Prostate gland (tissue), 2 donors: ENCODE results near the gene HNRNPH3. TPM values are rescaled to one million over a fixed set of nuclear protein-coding genes. Genes with fewer than 3 reads are reported as not detected.
A peak's percentile ranks its signal among the peaks of the same experiment; 100 is the strongest.

Experiments
- DNase-seq: peaks from one replicate; pipeline ENCODE4 v3.0.0-alpha.2; 2019; ENCODE audit warnings: low spot score
- H3K27ac ChIP-seq, 2 donors: fragments of 200-600 bp; sonication (generic); 2 replicates each; pipeline ENCODE4 v1.5.1; 2017 to 2019
- H3K27me3 ChIP-seq: fragments of 200-600 bp; sonication (generic); replicated peaks from 2 replicates; pipeline ENCODE4 v1.5.1; 2019; ENCODE audit not compliant: insufficient read depth
- H3K36me3 ChIP-seq, 2 donors: fragments of 200-600 bp; sonication (generic); 1 replicate in 1 of 2; 2 replicates in 1 of 2; pipeline versions ENCODE4 v1.5.1 to v1.8.1; 2017 to 2019
- H3K4me1 ChIP-seq: fragments of 200-600 bp; sonication (generic); replicated peaks from 2 replicates; pipeline ENCODE4 v1.5.1; 2019
- H3K4me3 ChIP-seq, 2 donors: fragments of 200-600 bp; sonication (generic); 2 replicates each; pipeline ENCODE4 v1.5.1; 2017 to 2019
- H3K9me3 ChIP-seq: fragments of 200-600 bp; sonication (generic); 2 replicates; pipeline ENCODE4 v1.5.1; 2017
- CTCF ChIP-seq, 4 experiments: fragments of 200-600 bp in 2 of 4; fragments of 450-650 bp in 2 of 4; sonication (generic) in 2 of 4; IDR thresholded peaks; 1 replicate in 3 of 4; 2 replicates in 1 of 4; pipeline ENCODE4 v1.5.1; 2016 to 2019; ENCODE audit warnings: antibody characterized with exemption in 4 of 4, mild to moderate bottlenecking in 2 of 4, moderate library complexity in 2 of 4
- POLR2A ChIP-seq: fragments of 450-650 bp; IDR thresholded peaks from one replicate; pipeline ENCODE4 v1.6.1; 2016; ENCODE audit warnings: antibody characterized with exemption, mild to moderate bottlenecking
- POLR2AphosphoS5 ChIP-seq: sonication (generic); formaldehyde crosslinking; IDR thresholded peaks from one replicate; pipeline ENCODE4 v1.6.1; 2017; ENCODE audit warnings: antibody characterized with exemption
- WGBS: methylation state at CpG from one replicate; pipeline ENCODE4 v1.1.5; 2018; 5-methylcytosine and 5-hydroxymethylcytosine counted together
- intact Hi-C: fragments of 100-400 bp; cut with DNase I; formaldehyde crosslinking; loops from one replicate; pipeline ENCODE4 v1.14.2; 2022
- total RNA-seq, 2 donors: library from RNA; depleted of rRNA; stranded (reverse); fragments of >200 nt; gene quantifications; one replicate each; pipeline ENCODE4 v1.1.0, GENCODE V29; 2016

Gene HNRNPH3
- total RNA-seq, 2 donors from 2014 or later, result 29.1 to 47.5 TPM

GRCh38 chr10:68334672-68335467 is 3.0 kb downstream of the HNRNPH3 start:
- intact Hi-C loops, result loop anchor here (10.0 kb wide), 2 partner anchors 260 to 450 kb away; partner anchors contain the start of genes HERC4 and SIRT1
- DNase-seq, result no peak
- Histone ChIP-seq H3K9me3 (no peaks in the 10 kb centered on the region), H3K4me3 (peak overlapping the region; percentile 66 to 90), H3K27me3 (no peaks in the 10 kb centered on the region), H3K27ac (no peak overlapping the region), H3K4me1 (peaks cover 5% of the 10 kb centered on the region), H3K36me3 (peaks cover 5 to 6% of the 10 kb centered on the region in 2 donors)
- TF ChIP-seq POLR2A (no peak), CTCF (IDR thresholded peaks at IDR 0.05) (no peak), POLR2AphosphoS5 (no peak)
- 2% methylated on average over 8 of the region's 8 CpGs for WGBS

DNA sequence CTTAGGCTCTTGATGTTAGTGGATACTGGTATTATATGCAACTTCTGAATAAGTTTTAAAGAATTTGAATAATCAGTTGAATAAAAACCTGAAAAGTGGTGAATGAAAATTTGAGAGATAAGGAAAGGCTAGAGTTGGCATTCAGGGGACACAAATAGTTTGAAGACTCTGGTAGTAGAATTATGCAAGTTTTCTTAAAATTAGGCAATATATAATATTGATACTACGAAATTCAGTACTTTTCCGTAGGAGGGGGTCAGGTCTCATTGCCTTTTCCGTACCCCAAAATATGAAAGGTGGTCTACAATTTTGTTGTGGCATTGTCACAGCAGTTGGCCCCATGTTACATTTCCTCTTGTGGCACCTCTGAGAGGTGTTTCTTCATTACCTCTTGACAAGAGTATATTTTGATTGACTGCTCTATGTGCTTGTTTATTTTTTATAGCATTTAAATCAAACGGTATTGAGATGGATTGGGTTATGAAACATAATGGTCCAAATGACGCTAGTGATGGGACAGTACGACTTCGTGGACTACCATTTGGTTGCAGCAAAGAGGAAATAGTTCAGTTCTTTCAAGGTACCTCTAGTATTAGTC is 5.0 kb downstream of the HNRNPH3 start:
- WGBS, result 71% methylated on average over 7 of the region's 7 CpGs
- DNase-seq, result no peak
- intact Hi-C loops, result loop anchor here (10.0 kb wide), 2 partner anchors 262 to 452 kb away; partner anchors contain the start of genes HERC4 and SIRT1
- H3K36me3 ChIP-seq, result peaks cover 17 to 22% of the 10 kb centered on the region in 2 donors
- no peak for TF ChIP-seq CTCF (IDR thresholded peaks at IDR 0.05)
- no peak for TF ChIP-seq POLR2AphosphoS5
- TF ChIP-seq POLR2A, result no peak
- no peaks in the 10 kb centered on the region for H3K27me3 ChIP-seq
- no peak overlapping the region for H3K4me3 ChIP-seq
- H3K4me1 ChIP-seq, result peaks cover 5% of the 10 kb centered on the region
- H3K9me3 ChIP-seq, result no peaks in the 10 kb centered on the region
- H3K27ac ChIP-seq, result no peak overlapping the region

GRCh38 chr10:68340358-68341080 is 8.7 kb downstream of the HNRNPH3 start:
- Histone ChIP-seq H3K27me3 (no peaks in the 10 kb centered on the region), H3K4me1 (peaks cover 2% of the 10 kb centered on the region), H3K27ac (no peak overlapping the region), H3K4me3 (no peak overlapping the region), H3K36me3 (peaks cover 17 to 22% of the 10 kb centered on the region in 2 donors), H3K9me3 (no peaks in the 10 kb centered on the region)
- intact Hi-C loops, result no loop called here
- no peak for DNase-seq
- 92% methylated on average over 8 of the region's 8 CpGs for WGBS
- TF ChIP-seq CTCF (IDR thresholded peaks at IDR 0.05) (no peak), POLR2AphosphoS5 (no peak), POLR2A (no peak)

DNA sequence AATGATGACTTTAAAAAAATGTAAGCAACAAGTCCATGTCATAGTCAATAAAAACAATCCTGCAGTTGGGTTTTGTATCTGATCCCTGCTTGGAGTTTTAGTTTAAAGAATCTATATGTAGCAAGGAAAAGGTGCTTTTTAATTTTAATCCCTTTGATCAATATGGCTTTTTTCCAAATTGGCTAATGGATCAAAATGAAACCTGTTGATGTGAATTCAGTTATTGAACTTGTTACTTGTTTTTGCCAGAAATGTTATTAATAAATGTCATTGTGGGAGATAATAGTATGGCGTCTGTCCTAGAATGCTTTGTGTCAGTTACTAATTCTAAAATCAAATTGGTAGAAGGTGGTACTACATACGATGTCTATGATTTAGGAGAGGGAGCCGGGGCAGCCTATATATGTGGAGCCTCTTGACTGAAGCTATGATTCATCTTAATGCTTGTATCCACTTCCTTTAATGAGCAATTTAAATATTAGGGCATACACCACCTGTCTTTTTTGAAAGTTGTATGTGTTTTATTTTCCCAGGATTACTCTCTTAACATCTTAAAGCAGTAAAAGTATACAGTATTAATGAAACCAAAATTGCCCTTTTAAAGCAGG is 11.1 kb downstream of the HNRNPH3 start:
- 93% methylated on average over 3 of the region's 3 CpGs for WGBS
- DNase-seq, result no peak
- H3K36me3 ChIP-seq, result peaks cover 17 to 22% of the 10 kb centered on the region in 2 donors
- intact Hi-C loops, result no loop called here
- H3K27ac ChIP-seq, result no peak overlapping the region
- no peaks in the 10 kb centered on the region for H3K9me3 ChIP-seq
- no peak for TF ChIP-seq CTCF (IDR thresholded peaks at IDR 0.05)
- no peak for TF ChIP-seq POLR2A
- TF ChIP-seq POLR2AphosphoS5, result no peak
- no peak overlapping the region for H3K4me3 ChIP-seq
- no peaks in the 10 kb centered on the region for H3K4me1 ChIP-seq
- H3K27me3 ChIP-seq, result no peaks in the 10 kb centered on the region
